NOMO-1 treated with DMSO at 0.1 percent for 48 hours (cell line): ENCODE measurements around the gene TGFBR1.
"Not testable (repeated sequence)": the region's sequence is repeated elsewhere in the genome, so short reads cannot be mapped to it uniquely, and the experiment has no call there.

Experiments used
- DNase-seq: peaks from one replicate; lab custom pipeline; 2025; ENCODE audit not compliant: unreplicated experiment; lab: John Stamatoyannopoulos, UW

The TGFBR1 gene

DNA sequence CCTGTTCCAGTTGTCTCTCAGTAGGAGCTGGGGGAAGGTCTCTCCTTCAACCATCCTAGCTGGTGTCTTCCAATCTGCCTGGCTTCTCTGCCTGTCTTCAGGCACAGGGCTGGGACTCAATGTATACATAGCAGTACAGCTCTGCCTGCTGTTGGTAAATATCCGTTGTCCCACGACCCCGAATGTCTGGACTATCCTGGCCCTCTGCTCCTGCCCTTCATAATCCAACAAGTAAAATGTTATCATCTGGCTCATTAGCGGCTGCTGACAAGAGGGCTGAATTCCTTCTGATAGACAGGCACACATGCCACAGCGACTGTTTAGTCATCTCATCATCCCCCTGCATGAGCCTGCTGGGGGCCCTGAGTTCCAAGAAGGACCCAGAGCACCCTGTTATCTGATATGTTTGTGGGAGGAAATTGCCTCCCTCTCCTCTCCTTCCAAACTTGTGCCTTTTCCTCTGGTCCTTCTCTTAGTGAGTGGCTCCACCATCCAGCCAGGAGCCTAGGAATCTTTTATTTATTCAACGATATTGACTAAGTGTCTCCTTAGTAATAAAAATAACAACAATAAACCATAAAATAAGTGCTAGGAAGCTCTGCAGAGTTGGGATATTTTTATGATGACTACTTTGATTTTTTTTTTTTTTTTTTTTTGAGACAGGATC is 29.5 kb upstream of the TGFBR1 start:
- no peak for DNase-seq

DNA sequence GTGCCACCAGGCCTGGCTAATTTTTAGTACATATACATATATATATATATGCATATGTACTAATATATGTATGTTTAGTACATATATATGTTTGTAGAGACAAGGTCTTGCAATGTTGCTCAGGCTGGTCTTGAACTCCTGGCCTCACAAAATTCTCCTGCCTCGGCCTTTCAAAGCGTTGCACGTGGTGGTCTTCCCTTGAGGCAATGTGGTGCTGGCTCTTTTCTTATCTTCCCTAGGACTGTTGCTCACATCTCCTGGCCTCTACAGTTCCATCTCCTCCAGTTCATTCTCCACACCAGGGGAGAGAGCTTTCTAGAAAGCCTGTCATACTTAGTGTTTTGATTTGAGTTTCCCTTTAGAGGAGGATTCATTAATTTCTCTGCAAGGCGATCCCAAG is 28.9 kb upstream of the TGFBR1 start:
- DNase-seq = no peak

DNA sequence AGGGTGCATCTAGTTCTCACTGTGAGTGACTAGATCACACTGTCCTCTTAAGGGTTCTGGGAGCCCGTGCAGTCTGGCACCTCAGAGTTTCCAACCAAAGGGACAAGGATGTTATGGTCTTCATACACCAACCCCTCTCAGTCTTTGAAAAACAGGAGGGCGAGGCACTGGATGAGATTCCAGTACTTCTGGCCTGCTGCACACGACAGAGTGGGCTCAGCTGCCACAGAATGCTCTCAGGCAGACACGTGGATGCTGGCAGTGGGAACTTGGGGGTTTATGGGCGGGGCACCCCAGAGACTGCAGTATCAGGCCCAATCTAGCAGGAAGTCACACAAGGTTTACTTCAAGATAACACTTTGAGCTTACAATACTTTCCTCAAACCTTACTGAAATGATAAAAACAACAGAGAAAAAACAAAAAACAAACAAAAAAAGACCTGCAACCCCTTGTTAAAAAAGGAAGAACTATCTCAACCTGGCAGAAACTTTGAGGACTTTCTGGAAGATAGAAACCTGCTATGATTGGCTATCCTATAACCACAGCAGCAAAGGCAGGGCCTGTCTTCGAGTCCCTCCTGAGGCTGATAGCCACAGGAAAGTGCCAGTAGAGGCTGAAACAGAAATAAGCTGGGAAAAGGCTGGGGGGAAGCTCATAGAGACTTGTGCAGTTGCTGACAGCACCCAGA is 28.3 kb upstream of the TGFBR1 start:
- peak; percentile 17 for DNase-seq

DNA sequence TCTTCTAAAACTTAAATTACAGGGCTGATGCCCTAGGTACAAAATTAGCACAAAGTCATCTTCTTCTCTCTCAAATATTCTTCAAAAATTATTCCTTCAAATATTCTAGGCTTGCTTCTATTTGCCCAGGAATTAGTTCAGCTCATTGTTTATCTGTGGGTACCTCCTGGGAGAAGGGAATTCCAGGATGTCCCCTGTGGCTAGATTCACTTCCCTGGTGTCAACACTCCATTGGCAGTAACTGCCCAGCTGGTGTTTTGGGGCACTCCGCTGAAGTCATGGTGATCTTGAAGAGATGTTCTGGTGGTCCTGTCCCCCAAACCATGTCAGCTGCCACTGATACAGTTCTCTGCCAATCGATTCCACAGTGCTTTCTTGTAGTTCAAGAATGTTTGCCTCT is 26.2 kb upstream of the TGFBR1 start:
- DNase-seq = no peak

DNA sequence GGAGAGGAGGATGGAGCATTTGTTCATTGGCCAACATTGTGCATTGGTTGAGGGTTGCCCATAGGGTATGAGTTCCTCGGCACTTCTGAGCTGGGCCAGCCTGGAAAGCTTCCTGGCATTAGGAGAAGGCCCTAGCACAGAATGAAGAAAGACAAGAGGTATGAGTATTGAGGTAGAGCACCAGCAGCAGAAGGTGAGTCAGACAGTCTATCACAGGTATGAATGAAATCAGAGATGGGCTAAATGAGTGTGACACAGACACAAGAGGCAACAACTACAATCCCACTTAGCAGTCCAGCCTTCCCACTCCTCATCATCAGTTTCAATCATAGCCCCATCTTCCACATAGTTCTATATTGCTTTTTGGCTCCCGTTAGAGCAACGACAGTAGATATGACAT is 25.4 kb upstream of the TGFBR1 start:
- no peak for DNase-seq

DNA sequence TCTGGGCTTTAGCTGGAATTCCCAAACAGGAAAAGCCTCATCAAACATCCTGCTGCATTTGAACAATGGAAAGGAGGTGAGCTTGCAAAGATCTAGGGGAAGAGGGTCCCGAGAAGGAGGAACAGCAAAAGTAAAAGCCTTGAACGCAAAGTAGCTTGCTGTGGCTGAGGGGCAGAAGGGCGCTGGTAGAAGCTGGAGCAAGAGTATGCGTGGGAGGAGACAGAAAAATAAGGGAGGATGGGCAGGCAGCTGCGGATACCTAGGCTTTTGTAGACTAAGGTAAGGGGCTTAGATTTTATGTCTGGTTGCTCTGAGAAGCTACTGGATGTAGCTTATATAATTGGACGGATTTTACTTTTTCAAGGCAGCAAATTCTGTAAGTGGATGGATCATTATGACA is 21.9 kb upstream of the TGFBR1 start:
- DNase-seq = no peak

DNA sequence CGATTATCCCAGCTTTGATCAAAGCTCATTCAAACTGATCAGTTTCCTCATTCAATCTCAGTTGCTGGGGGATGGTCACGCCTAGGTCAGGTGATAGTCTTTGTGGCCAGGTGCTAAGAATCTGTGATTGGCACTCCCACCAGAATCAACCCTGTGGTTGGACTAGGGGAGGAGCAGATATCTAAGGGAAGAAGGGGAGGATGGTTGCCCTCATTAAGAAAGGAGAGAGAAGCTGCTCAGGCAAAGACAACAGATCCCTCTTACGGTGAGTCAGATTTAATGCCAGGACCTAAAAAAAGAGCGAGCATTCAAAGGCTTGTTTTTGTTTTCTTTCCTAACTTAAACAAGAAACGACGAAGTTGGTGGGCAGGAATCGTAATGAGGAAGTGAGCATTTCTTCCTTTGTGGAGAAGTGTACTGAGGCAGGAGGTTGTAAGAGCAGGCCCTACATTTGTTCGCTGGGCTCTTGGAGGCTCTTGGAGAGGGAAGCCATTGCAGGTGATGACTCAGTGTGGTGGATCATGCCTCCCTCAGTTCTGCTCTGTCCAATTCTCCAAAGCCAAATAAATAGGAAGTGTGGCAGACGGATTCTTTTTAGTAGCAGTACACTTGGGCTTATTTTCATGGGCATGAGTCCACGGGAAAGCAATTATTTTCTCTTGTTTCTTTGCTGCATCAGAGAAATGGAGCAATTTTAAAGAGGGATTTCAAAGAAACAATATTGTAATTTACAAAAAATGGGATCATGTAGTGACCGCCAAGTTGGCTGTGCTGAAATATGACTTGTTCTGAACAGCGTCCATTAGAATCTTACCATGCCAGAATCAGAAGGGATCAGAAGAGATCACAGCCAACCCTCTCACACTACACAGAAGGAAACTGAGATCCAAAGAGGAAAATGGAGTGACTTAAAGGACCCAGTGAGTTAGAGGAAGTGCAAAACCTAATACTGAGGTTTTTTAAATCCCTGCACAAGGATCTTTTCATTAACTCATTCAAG is 18.7 kb upstream of the TGFBR1 start:
- peak; percentile 84 for DNase-seq

DNA sequence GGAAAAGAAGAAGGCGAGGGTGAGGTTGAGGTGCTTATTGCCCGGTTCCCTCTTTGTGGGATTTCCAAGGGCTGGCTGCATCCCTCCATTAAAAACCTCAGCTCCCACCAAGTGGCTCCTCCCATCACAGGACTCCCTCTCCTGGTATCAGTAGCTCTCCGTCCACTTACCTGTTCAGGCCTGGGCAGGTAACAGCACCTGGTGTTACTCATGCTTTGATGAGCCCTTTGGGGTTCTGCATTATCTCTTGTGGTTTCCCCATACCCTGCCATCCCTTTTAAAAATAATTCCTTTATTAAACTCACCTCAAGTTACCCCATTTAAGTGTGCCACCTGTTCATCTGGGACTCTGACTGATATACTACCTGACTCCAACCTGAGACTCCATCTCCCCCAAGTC is 17.5 kb upstream of the TGFBR1 start:
- DNase-seq = no peak

DNA sequence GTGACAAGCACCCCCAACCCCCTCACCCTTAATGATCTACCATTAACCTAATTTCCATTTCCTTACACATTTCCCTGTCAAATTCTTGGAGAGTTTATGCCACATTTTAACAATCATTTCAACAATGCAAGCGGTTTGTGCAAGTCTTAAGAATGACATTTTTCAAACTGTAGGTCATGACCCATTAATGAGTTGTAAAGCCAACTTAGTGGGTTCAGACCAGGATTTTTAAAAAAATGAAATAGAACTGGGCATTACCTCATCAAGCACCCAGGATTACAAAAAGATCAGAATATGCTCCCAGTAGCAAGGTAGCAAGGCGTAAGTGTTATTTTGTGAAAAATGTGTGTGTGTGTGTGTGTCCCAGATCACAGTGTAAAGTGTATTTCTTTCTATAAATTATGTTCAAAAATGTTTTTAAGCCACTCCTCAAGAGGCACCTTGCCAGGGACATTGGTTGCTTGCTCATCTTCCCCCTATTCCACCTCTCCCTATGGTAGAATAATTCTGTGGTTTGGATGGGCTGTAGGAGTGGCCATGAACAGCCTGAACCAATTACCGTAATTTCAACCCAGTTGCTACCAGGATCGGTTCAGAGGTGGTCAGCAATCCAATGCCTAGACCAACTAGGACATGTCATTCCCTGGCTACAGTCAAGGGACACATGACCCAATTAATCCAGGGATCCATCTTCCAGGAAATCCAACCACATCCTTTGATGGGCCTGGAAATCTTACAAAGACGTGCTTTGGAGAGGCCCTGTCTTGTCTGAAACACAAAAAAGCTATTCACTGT is 14.4 kb upstream of the TGFBR1 start:
- no peak for DNase-seq

DNA sequence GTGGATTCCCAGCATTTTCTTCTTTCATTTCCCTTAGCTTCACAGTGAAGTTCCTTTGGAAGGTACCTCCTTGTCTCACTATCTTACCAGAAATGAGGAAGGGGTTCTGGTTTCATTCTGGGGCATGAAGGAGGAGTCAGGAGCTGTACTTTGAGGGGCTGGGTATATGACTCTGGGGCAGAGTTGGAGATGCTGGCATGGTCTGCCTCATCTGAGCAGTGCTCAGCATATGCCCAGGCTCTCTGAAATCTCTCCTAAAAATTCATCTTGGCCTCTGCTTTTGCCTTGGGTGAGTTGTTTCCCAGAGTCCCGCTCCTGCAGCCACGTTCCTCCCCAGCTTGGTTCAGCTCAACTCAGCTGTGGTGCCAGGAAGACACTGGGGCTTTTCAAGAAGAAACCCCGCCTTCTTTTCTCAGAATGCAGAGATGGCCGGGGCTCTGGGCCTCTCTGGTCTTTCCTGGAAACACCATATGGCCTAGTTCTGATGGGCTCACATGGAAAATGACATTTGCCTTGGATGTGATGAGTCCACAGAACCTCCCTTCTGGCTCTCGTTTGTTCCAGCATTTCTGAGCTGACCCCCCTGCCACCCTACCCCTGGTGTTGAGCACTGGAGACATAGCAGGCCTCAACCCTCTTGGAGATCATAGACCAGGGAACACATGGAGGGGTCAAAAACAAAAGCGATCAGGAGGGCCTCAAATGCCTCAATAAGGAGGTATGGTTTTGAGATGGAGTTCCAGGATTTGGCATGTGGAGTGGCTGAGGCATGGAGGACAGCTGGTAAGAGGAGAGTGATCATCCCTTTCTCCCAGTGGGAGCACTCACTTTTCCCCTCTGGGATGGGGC is 12.0 kb upstream of the TGFBR1 start:
- DNase-seq = no peak

DNA sequence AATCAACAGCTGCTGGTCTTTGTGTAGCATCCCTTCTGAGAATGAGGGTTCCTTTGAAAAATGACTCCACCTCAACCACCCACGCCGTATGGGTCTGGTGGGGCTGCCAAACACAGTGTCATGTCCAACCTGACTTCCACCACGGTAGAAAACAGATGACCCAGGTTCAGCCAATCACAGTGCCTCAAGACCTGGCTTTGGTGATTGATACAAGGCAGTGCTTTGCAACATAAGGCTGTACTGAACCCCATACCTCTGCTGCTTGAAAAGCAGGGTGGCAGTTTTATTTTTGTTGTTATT is 11.5 kb upstream of the TGFBR1 start:
- no peak for DNase-seq

DNA sequence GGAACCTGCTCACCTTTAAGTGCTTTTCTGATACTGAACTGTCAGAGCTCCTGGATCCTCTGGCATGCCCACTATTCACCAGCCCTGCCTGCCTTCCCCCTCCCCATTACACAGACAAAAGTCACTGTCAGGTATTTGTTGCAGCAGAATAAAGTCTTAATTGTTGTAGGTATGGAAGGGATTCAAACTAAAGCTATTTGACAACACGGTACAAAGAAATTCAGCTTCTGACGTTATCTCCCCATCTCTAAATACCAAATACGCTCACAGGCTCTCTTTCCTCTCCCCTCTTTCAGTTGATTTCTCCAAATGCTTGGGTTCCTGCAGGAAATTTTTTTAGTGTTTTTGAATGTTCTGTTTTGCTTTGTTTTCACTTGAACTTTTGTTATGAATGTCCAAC is 9.3 kb upstream of the TGFBR1 start:
- no peak for DNase-seq

DNA sequence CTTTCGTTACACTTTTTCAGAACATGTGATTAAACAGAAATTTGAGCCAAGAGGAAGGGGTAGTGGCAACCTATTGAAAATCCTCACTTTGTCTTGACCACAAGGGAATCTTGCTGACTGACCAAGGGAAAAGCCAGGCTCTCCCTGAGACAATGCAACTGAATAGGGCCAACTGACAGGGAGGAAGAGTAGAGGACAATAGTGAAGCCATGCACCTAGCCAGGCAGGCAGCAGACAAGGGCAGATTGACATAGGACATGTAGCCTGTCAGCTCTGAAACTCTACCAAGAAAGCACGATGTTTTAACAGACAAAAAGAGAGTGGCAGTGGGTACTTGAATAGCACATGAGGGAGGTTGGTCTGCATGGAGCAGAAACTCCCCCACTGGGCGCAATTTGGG is 8.5 kb upstream of the TGFBR1 start:
- no peak for DNase-seq

DNA sequence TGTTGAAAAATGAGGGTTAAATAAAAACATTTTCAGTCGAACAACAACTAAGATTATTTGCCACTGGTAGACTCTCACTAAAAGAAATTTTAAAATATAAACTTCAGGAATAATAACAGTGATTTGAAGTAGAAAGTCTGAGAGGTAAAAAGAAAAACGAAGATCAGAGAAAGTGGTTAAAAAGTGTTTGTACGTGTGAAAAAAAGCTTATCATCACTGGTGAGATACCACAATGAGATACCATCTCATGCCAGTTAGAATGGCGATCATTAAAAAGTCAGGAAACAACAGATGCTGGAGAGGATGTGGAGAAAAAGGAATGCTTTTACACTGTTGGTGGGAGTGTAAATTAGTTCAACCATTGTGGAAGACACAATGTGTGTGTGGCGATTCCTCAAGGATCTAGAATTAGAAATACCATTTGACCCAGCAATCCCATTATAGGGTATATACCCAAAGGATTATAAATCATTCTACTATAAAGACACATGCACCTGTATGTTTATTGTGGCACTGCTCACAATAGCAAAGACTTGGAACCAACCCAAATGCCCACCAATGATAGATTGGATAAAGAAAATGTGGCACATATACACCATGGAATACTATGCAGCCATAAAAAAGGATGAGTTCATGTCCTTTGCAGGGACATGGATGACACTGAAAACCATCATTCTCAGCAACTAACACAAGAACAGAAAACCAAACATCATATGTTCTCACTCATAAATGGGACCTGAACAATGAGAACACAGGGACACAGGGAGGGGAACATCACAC is 4.9 kb upstream of the TGFBR1 start:
- not testable (repeated sequence) for DNase-seq

DNA sequence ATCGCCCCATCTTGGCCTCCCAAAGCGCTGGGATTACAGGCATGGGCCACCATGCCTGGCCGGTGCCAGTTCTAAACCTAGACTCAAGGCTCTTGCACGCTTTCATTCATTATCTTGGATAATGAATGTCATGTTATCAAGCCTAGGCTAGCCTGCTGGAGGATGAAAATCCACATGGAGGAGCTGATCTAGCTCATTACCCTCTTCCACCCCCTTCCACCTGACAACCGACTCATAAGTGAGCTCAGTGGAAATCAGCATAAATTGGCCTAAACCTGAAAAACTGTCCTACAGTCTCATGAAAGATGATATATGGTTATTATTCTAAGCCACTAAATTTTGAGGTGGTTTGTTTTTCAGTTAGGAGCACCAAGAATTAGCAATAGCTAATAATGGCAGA is 3.6 kb upstream of the TGFBR1 start:
- DNase-seq = no peak

DNA sequence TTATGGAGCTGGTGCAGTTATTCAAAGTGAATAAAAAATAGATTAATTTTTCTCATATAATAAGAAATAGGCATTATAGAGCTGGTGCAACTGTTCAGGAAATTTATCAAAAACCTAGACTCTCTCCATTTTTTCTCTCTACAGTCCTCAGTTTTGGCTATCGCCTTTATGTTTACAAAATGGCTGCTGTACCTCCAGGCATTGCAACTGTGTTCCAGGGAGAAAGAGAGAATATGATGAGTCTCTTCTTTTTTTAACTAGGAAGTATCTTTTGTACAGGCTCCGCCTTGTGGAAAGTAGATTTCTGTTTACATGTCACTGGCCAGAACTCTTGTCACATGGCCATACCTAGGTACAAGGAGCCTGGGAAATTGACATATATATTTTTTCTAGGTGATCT is 3.1 kb upstream of the TGFBR1 start:
- no peak for DNase-seq

DNA sequence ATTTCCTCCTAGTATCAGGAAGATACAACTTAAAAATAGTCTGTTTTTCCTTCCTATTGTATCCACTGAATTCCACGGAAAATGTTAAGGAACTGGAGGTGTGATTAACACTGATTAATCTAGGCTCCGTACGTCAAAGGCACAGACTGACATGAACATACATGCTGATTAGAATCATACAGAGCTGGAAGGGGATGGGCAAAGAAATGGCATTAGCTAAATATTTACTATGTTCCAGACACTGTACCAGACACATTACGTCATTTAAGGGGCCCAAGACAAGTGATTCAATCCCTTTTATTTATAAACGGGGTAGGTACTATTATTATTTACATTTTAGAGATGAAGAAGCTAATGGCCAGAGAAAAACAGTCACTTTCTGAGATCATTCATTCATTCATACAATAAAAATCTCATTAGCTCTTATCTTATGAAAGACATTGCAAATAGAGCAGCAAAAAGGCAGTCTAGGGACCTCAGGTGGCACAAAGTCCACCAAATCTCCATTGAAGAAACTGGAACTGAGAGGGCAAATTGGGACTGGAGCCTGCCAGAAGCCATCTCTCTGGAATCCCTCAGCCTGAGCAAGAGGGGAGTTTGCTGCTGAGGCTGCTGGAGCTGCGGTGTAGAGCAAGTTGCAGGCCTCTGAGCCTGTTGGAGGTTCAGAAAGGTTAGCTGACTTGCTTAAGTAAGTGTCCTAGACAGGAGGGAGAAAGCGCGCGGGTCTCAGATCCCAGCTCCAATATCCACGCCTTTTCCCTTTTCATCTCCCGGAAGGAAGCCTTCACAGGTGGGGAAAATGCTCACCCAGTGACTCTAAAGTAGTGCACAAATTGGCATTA is 1.6 kb upstream of the TGFBR1 start:
- DNase-seq = no peak

DNA sequence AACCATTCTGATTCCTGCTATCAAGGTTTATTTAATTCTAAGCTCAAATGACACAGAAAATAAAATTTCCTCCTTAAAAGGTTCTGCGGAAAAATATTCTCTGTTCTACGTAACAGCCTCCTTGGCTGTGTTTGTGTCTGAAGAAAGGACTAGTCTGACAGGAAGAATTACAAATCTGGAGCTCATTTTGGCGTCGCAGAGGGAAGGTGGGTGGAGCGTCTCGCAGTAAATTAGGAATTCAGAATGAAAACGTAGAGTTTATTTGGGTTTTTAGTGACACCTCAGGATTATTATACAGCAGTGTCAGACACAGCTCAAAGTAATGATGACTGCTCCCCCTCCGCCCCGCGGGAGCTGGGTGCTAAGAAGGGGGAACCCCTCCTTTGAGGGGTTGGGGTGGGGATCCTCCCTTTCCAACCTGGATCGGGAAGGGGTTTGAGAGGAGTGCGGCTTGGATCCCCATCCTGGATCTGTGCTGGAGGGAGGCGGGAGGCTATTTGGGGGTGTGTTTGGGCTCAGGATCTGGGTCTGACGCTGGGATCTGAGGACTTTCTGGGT is 933 bp upstream of the TGFBR1 start:
- no peak for DNase-seq
